ENCODE measurements around the gene LPIN1.

Gene LPIN1

DNA sequence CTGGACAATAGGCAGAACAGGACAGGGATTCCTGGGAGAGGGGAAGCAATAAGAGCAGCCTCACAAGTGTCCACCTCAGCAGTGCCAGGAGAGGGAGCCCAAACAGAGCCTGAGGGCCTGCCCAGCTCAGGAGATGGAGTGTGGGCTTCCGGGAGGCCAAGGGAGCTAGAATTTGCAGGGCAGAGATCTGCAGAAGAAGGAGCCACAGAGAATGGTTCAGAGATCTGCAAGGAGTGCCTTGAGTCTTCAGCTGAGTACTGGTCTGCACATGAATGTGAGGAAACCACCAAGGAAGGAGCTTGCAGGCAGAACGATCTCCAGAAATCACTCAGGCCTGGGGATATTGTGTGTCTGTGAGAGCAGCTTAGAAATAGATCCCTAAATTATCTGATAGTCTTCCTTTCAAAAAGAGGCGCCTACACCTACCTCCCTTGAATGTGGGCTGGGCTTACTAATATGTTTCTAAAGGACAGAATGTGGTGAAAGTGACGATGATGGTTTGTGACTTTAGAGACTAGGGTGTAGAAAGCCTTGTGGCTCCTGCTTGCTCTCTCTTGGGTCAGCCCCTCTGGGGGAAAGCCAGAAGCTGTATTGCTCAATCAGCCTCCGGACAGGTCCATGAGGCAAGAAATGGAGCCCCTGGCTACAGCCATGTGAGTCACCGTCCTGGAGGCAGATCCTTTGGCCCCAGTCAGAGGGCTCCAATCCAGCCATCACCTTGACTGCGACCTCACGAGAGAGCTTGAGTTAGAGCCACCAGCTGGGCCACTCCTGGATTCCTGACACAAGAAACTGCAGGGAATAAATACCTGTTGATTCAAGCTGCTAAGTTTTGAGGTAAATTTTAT, 7.6 kb upstream of the LPIN1 start:
- H3K27ac ChIP-seq (ENCODE audit: poor library complexity, severe bottlenecking) = no peak overlapping the region
- no peak for DNase-seq (ENCODE audit: low spot score)
- TF ChIP-seq, protein P1, sequence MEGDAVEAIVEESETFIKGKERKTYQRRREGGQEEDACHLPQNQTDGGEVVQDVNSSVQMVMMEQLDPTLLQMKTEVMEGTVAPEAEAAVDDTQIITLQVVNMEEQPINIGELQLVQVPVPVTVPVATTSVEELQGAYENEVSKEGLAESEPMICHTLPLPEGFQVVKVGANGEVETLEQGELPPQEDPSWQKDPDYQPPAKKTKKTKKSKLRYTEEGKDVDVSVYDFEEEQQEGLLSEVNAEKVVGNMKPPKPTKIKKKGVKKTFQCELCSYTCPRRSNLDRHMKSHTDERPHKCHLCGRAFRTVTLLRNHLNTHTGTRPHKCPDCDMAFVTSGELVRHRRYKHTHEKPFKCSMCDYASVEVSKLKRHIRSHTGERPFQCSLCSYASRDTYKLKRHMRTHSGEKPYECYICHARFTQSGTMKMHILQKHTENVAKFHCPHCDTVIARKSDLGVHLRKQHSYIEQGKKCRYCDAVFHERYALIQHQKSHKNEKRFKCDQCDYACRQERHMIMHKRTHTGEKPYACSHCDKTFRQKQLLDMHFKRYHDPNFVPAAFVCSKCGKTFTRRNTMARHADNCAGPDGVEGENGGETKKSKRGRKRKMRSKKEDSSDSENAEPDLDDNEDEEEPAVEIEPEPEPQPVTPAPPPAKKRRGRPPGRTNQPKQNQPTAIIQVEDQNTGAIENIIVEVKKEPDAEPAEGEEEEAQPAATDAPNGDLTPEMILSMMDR (IDR thresholded peaks at IDR 0.05; ENCODE audit: poor library complexity, severe bottlenecking) = peak; percentile 53

DNA sequence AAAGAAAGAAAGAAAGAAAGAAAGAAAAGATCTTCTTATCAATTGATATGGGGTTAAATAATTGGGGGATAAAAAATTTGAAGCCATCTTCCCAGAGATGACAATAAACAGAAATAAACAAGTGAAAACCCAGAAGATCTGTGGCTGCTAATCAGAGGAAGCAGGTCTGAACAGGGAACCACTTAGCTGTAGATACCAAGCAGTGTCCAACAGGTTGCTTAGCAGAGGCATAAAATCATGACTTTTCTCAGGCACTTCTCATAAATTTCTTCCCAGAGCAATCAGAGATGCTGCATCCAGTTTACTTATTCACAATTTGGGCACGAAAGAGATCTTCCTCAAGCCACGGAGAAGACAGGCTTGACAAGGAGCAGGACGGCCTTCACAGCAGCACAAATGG, 5.7 kb upstream of the LPIN1 start:
- Histone ChIP-seq H3K4me3 (ENCODE audit: severe bottlenecking) (no peak overlapping the region), H3K4me1 (ENCODE audit: insufficient read depth, poor library complexity, severe bottlenecking) (peaks cover 22% of the 10 kb centered on the region), H3K27ac (ENCODE audit: poor library complexity, severe bottlenecking) (no peak overlapping the region), H3K9me3 (ENCODE audit: severe bottlenecking) (no peaks in the 10 kb centered on the region), H3K27me3 (ENCODE audit: insufficient read depth, poor library complexity, severe bottlenecking) (no peaks in the 10 kb centered on the region), H3K36me3 (ENCODE audit: low read depth) (no peaks in the 10 kb centered on the region)
- TF ChIP-seq, protein P1 (IDR thresholded peaks at IDR 0.05; ENCODE audit: poor library complexity, severe bottlenecking) = no peak
- ATAC-seq (ENCODE audit: low read depth) (no peak), DNase-seq (ENCODE audit: low spot score) (no peak)

More for the DNA sequence above, 7.6 kb upstream of the LPIN1 start:
- no peaks in the 10 kb centered on the region for H3K9me3 ChIP-seq (ENCODE audit: severe bottlenecking)
- peak; percentile 79 for ATAC-seq (ENCODE audit: low read depth)
- H3K27me3 ChIP-seq (ENCODE audit: insufficient read depth, poor library complexity, severe bottlenecking) = no peaks in the 10 kb centered on the region
- no peaks in the 10 kb centered on the region for H3K36me3 ChIP-seq (ENCODE audit: low read depth)
- peaks cover 12% of the 10 kb centered on the region for H3K4me1 ChIP-seq (ENCODE audit: insufficient read depth, poor library complexity, severe bottlenecking)
- H3K4me3 ChIP-seq (ENCODE audit: severe bottlenecking) = no peak overlapping the region

DNA sequence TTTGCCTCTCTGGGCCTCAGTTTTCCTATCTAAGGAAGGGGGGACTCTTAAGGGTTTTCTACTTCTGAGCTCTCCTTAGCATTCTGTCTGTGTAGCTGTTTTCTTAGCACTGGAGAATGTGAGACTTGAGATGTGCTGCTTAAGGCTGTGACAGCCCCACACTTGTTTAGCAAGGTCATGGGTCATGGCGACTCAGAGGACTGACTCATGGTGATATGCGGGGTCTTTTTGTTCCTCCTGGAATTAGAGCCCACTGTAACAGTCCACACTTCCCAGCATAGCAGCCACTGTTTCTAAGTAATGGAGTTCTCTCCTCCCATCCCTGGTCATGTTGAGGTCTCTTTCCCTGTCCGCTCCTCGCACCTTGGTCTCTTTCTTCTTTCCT, 4.1 kb upstream of the LPIN1 start:
- Histone ChIP-seq H3K9me3 (ENCODE audit: severe bottlenecking) (no peaks in the 10 kb centered on the region), H3K4me1 (ENCODE audit: insufficient read depth, poor library complexity, severe bottlenecking) (peaks cover 22% of the 10 kb centered on the region), H3K27me3 (ENCODE audit: insufficient read depth, poor library complexity, severe bottlenecking) (no peaks in the 10 kb centered on the region), H3K27ac (ENCODE audit: poor library complexity, severe bottlenecking) (peak overlapping the region; percentile 73), H3K36me3 (ENCODE audit: low read depth) (no peaks in the 10 kb centered on the region), H3K4me3 (ENCODE audit: severe bottlenecking) (no peak overlapping the region)
- no peak for ATAC-seq (ENCODE audit: low read depth)
- DNase-seq (ENCODE audit: low spot score) = no peak
- TF ChIP-seq, protein P1 (IDR thresholded peaks at IDR 0.05; ENCODE audit: poor library complexity, severe bottlenecking) = no peak

DNA sequence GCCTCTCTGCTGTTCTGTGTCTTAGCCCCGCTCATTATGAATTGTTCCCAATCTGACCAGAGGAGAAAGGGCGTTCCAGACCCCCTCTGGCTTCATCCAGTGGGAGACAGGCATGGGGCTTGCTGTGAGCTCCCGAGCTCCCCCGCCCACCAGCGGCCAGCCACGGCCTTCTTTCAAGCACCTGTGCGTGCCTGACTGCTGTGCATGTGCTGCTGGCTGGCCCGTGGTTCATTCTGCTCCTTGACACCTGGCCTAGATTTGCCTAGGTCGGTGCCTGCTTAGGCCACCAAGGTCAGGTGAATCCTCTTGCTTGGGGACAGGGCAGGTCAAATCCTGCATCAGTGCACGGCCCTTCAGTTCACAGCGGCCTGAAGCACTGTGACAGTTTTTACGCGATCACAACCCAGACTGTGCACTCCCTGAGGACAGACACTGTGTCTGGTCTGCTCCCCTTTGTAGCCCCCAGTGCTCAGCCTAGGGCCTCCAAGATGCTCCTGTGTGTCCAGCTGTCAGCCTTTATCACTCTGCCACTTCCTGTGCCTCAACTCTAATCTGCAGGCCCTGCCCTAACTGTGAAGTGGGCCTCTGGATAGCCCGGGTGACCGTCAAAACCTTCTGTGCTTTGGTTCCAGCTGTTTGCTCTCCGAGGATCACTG, 3.6 kb upstream of the LPIN1 start:
- H3K27ac ChIP-seq (ENCODE audit: poor library complexity, severe bottlenecking) = peak overlapping the region; percentile 73
- H3K4me3 ChIP-seq (ENCODE audit: severe bottlenecking) = no peak overlapping the region
- peaks cover 22% of the 10 kb centered on the region for H3K4me1 ChIP-seq (ENCODE audit: insufficient read depth, poor library complexity, severe bottlenecking)

More for the DNA sequence above, 3.6 kb upstream of the LPIN1 start:
- no peaks in the 10 kb centered on the region for H3K36me3 ChIP-seq (ENCODE audit: low read depth)
- TF ChIP-seq, protein P1 (IDR thresholded peaks at IDR 0.05; ENCODE audit: poor library complexity, severe bottlenecking) = no peak
- ATAC-seq (ENCODE audit: low read depth) (no peak), DNase-seq (ENCODE audit: low spot score) (no peak)
- no peaks in the 10 kb centered on the region for H3K27me3 ChIP-seq (ENCODE audit: insufficient read depth, poor library complexity, severe bottlenecking)
- H3K9me3 ChIP-seq (ENCODE audit: severe bottlenecking) = no peaks in the 10 kb centered on the region
